ENCODE results near the gene C1orf21.

DNA sequence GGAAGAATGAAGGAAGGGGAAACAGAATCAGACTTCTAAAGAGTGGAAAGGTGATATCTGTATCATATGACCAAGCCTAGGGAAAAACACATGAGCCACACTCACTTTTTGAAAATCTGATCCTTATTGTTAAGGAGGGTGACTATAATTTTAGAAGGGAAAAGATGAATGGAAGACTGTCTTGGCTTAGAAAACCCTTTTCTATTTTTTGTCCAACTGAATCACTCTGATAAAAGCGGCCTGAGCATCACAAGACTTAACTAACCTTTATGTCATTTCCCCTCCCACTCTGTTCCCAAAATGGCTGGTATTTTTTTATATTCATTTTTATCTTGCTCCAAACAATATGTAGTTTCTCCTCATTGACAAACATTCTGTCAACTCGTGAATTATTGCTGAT is 169.8 kb downstream of the C1orf21 start:
- TF ChIP-seq, protein P1, sequence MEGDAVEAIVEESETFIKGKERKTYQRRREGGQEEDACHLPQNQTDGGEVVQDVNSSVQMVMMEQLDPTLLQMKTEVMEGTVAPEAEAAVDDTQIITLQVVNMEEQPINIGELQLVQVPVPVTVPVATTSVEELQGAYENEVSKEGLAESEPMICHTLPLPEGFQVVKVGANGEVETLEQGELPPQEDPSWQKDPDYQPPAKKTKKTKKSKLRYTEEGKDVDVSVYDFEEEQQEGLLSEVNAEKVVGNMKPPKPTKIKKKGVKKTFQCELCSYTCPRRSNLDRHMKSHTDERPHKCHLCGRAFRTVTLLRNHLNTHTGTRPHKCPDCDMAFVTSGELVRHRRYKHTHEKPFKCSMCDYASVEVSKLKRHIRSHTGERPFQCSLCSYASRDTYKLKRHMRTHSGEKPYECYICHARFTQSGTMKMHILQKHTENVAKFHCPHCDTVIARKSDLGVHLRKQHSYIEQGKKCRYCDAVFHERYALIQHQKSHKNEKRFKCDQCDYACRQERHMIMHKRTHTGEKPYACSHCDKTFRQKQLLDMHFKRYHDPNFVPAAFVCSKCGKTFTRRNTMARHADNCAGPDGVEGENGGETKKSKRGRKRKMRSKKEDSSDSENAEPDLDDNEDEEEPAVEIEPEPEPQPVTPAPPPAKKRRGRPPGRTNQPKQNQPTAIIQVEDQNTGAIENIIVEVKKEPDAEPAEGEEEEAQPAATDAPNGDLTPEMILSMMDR (IDR thresholded peaks at IDR 0.05; ENCODE audit: low read depth, low read length, poor library complexity, severe bottlenecking), result no peak
- TF ChIP-seq EZH2phosphoT487 (IDR thresholded peaks at IDR 0.05; ENCODE audit: borderline replicate concordance, low read length), result no peak

All from DOHH2 (cell line).